SK-N-MC (cell line): ENCODE results near the gene TIFAB.

Experiments used
- EZH2 ChIP-seq: fragments of 200-600 bp; sonication (generic); IDR thresholded peaks from one replicate; pipeline ENCODE4 v1.6.1; 2017; ENCODE audit warnings: antibody characterized with exemption
- FOXP2 ChIP-seq: optimal IDR thresholded peaks from 2 replicates; pipeline ENCODE3; 2011; ENCODE audit warnings: mild to moderate bottlenecking, moderate library complexity; ENCODE audit not compliant: insufficient read depth; ENCODE audit errors: extremely low read length, control extremely low read depth
- POLR2AphosphoS5 ChIP-seq: IDR thresholded peaks from 2 replicates; pipeline ENCODE4 v1.6.1; 2012; ENCODE audit warnings: mild to moderate bottlenecking, low read depth, low read length, borderline replicate concordance

DNA sequence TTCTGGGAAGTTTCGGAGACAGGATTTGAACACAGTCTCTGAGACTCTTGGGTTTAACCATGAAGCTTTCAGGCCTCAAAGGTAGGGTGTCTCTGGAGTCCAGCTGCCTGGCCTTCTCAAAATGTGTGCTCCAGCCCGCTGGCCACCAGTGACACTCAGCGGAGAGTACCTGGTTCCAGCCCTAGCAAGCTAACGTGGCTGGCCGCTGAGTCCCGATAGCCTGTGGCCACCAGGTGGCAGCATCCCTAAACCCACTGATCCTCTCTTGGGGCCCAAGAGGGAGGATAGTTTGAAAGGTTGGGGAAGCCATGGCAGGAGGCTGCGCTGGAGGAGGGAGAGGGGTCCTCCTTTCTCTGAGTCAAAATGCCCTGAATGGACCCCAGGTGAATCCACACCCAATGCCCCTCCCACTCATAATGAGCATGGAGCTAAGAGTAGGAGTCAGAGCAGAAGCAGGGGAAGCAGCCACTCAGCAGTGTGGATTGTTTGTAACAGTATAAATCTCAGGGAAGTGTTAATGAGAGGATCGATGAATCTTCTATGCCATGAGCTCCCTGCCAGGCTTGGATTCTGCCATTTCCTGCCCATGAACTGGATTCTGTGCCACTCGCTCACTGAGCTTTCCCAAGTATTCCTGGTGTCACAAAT, 5.4 kb upstream of the TIFAB start:
- TF ChIP-seq EZH2 (no peak), FOXP2 (no peak), POLR2AphosphoS5 (no peak)
